Measurements from ENCODE around the gene VASP.

Gene VASP

GRCh38 chr19:45515807-45516401, 8.6 kb downstream of the VASP start:
- peak in 1 of 2 experiments; percentile 63 for DNase-seq

DNA sequence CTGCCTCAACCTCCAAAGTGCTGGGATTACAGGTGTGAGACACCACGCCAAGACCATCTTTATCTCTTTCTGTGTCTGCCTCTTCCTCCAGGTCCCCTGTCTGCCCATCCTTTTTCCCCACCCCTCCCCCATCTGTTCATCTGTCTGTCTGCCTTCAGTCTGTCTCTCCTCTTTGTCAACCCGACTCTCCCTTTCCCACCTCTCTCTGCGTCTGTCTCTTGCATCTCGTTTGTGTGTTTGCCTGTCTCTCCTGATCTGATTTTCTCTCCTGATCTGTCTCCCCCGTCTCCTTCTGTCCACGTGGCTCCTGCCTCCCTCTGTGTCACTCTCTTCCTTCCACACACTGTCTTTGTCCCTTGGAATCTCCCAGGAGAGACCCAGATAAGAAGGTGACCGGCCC, 10.0 kb downstream of the VASP start:
- DNase-seq, result no peak

- DNase-seq, result no peak
These were observed 10.6 kb downstream of the VASP start for GRCh38 chr19:45517641-45518468.

- no peak for DNase-seq
These were observed 11.2 kb downstream of the VASP start for GRCh38 chr19:45518469-45518826.

GRCh38 chr19:45522010-45522941, 15.0 kb downstream of the VASP start:
- no peak for DNase-seq

DNA sequence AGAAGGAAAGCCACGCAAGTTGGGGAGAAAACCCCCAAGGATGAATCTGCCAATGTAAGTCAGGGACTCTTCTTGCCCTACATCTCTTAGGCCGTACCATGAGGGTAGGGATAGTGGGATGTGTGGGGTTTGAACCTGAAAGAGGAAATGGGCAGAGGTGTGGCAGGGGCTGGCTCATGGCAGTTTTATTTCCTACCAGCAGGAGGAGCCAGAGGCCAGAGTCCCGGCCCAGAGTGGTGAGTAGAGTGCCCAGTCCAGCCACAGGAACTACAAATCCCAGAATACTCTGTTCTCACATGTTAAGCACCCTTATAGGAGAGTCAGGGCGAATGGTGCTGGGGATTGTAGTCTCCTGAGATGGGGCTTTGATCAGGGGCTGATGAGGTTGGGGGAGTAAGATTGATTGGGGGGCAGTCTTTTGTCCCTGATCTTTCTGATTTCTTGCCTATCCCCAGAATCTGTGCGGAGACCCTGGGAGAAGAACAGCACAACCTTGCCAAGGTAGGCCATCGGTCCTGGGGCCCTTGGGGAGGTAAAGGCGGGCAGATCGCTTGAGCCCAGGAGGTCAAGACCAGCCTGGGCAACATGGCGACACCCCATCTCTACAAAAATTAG, 16.5 kb downstream of the VASP start:
- peak; percentile 57 to 63 for DNase-seq

DNA sequence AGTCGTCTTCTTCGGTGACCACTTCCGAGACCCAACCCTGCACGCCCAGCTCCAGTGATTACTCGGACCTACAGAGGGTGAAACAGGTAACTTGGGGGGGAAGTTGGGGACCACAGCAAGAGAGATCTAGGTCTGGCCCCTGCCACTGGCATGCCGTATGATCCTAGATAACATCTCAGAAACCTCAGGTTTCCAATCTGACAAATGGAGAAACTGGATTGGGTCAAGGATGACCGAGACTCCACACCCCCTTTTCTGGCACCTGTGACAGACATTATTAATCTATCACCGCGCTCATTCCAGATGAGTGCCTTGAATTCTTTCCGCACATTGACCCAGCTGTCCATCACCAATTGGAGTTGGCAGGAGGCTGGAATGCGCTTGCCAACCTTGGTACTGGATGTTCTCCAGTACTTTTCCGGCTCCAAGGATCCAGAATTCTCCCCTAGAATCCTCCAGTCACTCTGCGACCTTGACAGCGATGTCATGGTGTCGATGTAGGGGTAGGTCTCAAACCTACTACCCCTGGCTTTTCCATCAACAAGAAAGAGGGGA, 17.4 kb downstream of the VASP start:
- no peak for DNase-seq

GRCh38 chr19:45526143-45526542, 18.9 kb downstream of the VASP start:
- no peak for DNase-seq

DNA sequence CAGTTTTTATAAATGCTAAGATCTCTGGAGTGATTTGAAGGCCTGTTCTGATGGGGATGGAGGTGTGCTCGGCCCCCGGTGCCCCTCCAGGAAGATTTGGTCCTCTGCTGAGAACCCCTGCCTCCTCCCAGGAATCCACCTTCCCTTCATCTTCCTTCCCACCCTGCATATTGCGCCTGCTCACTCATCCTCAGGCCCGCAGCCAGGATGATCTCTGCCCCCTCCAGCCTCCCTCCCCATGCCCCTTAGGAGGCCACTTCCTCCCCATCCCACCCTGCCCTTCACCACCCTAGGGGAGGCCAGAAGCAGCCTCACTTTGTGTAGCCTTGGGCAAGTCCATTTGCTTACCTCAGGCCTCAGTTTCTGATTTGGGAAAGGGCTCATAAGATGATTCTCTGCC, 19.7 kb downstream of the VASP start:
- DNase-seq, result no peak

GRCh38 chr19:45527731-45528130, 20.5 kb downstream of the VASP start:
- no peak for DNase-seq

DNA sequence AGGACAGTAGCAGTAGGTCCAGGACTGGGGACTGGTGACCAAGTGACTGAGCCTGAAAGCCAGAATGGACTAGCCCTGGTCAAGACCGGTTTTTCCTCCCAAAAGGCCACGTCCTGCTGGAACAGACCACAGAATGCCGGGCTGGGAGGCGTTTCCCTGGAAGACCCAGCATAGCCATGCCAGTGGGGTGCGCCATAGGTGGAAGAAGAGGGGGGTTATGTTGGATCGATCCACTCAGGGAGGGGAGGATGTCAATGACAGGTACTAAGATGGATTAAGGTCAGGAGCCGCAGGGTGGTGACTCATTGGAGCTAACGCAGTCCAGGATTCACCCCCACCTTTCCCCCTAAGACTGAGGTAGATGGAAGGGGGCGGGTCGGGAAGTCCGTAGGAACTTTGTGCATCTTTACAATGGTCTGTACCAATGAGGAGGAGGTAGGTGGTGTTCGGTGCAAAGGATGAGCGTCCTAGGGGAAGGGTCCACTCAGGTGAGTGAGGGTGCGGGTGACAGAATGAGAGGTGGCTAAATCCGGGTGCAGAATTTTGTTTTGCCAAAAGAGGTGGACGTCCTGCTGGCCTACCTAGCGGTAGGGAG, 21.0 kb downstream of the VASP start:
- DNase-seq, result no peak

- DNase-seq, result no peak
These were observed 21.6 kb downstream of the VASP start for GRCh38 chr19:45528744-45529419.

DNA sequence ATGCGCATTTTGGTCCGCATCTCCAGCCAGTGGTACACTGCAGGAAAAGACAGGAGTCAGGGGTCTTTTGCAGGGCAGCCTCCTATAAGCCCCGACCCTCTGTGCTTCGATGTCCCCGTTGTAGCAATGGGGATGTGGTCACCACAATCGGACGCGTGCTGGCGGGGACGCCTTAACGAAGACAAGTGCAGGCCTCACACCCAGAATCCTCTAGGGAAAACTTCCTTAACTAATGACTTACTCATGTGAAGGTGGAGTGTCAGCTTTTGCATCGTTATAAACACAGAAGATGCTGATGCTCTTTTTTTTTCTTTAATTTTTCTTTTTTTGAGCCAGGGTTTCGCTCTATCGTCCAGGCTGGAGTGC, 22.1 kb downstream of the VASP start:
- no peak for DNase-seq

- no peak for DNase-seq
These were observed 24.1 kb downstream of the VASP start for GRCh38 chr19:45531349-45531748.

- DNase-seq, result no peak
These were observed 32.2 kb downstream of the VASP start for GRCh38 chr19:45539459-45539858.

- no peak for DNase-seq
These were observed 35.0 kb downstream of the VASP start for GRCh38 chr19:45542234-45542668.

- DNase-seq, result no peak
These were observed 40.0 kb downstream of the VASP start for GRCh38 chr19:45547211-45547770.

GRCh38 chr19:45547965-45548609, 40.8 kb downstream of the VASP start:
- DNase-seq, result no peak

DNA sequence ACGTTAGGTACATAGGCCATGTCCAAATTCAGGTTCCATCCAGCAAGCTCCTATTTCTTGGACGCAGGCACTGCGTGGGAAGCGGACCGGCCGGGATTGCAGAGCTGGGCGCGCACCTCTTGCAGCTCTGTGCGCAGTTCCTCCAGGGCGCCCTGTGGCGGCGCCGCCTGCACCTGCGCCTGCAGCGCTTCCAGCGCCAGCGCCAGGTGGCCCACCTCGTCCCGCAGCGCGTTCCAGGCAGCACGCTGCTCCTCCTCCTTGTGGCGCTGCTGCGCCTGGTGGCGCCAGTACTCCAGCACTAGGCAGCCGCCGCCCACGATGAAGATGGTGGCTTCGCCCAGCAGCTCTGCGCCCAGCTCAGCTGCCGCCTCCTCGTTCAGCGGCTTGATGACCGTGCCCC, 46.2 kb downstream of the VASP start:
- no peak for DNase-seq

DNA sequence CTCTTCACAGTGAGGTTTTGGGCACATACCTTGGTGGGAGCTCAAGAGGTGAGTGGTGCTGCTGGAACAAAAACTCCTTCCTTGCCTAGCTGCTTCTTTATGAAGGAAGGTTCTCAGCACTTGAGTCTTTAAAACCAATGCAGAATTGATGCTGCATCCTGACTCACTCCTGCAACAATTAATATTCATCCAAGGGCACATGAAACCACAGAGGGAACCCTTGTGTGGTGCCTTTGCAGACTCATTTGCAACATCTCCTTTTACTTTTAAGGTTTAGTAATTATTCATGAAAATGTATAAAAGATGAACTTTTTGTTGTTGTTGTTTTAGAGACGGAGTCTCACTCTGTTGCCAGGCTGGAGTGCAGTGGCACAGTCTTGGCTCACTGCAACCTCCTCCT, 47.2 kb downstream of the VASP start:
- DNase-seq, result no peak

DNA sequence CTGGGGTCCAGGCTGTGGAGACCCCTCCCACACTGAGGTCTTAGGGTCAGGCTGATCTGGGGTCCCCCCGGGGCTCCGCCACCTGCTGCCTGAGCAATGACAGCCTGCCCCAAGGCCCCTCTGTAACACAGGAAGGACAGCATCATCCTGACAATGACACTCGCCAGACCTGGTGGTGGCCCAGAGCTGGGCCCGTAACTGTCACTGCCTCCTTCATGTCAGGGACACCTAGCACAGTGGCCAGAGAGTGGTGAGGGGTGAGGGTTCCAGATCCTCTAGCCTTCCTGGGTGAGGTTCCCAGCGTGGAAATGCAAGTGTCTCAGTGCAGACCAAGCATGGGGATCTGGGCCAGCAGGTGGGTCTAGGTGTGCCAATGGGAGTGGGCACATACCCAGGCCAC, 49.6 kb downstream of the VASP start:
- DNase-seq, result no peak

Data from stimulated activated CD4-positive, alpha-beta T cell treated with anti-CD3 and anti-CD28 coated beads, Interleukin-4, amount 100 ng/mL, for 4 hours (primary cell).